GM18511 (cell line): ENCODE results near the gene NOSIP.

Experiments
- ATAC-seq: cut with Tn5 transposase; IDR thresholded peaks from one replicate; pipeline ENCODE4 v1.9.1; 2021; ENCODE audit warnings: mild to moderate bottlenecking, moderate library complexity; ENCODE audit not compliant: unreplicated experiment

NOSIP gene

GRCh38 chr19:49595819-49596404 lies 15.6 kb upstream of the NOSIP start:
- ATAC-seq, result no peak

- ATAC-seq, result no peak
These were observed 14.8 kb upstream of the NOSIP start for GRCh38 chr19:49594993-49595818.

DNA sequence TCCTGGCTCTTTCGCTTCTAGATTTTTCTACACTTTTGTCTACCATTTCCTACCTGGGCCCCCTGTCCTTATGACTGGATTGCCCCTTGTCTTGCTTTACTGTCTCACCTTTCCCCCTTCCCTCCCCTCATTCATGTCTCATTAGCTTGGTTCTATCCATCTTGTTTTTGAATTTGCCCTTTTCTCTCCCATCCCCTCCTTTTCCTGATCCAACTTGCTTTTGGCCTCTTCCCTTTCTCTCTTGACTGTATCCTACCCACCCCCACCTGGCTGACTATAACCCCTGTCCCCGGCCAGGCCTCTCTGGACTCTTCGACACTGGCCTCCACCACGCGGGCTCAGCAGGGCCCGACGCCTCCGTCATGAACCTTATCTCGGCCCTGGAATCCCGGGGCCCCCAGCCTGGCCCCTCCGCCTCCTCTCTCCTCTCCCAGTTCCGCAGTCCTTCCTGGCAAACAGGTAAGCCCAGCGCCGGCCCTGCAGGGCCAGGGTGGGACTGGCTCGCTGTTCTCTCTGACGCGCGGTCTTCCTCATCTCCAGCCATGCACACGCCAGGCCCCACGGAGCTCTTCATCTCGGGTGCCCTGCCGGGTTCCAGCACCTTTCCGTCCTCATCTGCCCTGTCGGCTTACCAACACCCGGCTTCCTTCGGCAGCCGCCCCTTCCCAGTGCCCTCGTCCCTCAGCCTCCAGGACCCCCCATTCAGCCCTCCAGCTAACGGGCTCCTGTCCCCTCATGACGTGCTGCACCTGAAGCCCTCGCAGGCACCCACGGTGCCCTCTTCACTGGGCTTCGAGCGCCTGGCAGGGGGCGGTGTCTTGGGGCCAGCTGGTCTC lies 14.0 kb upstream of the NOSIP start:
- no peak for ATAC-seq

DNA sequence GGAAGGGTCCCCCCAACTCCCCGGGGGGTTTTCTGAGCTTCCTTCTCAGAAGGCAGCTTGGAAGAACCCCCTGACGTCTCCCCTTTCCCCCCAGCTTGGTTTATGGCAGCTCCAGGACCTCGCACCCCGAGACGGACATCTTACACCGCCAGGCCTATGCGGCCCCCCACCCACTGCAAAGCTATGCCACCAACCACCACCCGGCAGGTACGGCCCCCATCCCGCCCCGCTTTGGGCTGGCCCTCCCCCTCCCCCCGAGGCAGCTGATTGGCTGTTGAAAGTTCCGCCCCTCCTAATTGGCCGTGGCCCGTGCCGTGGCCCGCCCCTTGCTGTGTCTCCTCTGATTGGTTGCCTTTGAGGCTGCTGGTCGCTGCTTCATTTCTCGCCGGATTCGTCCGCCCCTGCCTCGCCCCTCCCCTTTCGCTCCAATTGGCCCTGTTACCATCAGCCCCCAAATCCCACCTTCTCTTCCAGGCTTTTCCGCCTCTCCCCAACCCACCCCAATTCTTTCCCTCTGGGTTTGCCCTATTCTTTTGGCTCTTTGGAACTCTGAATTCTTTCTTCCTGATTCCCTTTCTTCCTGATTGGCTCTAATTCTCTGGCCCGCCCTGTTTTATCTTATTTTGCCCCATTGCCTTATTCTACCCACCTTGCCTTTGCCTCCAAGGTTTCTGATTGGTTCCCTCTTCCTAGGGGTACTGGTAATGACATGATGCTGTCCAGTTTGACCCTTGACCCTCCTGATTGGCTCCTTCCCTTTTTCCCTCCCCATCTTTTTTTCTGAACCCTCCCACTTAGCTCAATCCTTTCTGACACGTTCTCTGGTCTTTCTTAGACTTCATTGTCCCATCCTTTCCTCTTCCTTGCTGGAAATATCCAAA lies 13.1 kb upstream of the NOSIP start:
- ATAC-seq, result peak; percentile 55

GRCh38 chr19:49592486-49593232 lies 12.3 kb upstream of the NOSIP start:
- ATAC-seq, result no peak

- peak; percentile 1 for ATAC-seq
These were observed 11.6 kb upstream of the NOSIP start for GRCh38 chr19:49591731-49592485.

GRCh38 chr19:49590971-49591730 lies 10.8 kb upstream of the NOSIP start, which contains the start of gene PRR12:
Gene PRR12 (plus strand): TSS chr19:49591182. CDS start chr19:49591655, 473 bp downstream.
- ATAC-seq, result peak; percentile 36

DNA sequence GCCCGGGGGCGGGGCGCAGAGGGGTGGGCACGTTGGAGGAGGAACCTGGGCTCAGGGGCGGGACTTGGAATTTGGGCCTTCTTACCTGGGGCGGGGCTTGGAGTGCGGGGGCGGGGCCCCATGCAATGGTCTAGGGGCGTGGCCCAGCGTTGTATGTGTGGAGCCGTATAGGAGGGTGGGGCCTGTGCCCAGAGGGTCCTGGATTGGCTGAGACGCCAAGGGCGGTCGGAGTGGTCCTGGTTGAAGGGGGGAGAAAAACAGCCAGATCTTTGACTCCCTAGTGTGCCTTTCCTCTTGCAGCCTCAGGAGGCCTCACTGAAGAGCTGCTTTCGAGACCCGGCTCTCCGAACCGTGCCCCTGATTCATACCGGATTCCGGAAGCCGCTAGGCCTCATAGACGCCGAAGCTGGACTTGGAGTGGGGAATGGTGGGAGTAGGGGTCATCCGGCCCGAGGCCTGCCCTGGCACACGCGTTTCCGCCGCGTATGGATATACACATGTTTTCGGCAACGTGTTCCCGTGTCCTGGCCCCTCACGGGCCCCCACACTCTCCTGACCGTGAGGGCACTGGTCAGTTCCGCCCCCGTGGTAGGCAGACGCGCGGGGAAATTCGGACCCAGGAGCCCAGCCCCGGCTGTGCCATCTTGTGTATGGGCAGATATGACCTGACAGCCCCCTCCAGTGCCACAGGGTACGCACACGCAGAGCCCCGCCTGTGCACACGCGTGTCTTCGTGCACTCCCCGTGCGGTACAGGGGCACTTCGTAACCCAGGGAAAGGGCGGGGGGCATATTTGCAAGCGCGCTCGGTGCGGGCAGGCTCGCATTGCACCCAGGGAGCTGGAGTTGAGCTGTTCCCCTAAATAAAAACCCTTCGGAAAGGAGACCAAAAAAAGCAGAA lies 10.0 kb upstream of the NOSIP start:
- peak; percentile 57 for ATAC-seq

GRCh38 chr19:49589502-49589905 lies 9.1 kb upstream of the NOSIP start:
- no peak for ATAC-seq

DNA sequence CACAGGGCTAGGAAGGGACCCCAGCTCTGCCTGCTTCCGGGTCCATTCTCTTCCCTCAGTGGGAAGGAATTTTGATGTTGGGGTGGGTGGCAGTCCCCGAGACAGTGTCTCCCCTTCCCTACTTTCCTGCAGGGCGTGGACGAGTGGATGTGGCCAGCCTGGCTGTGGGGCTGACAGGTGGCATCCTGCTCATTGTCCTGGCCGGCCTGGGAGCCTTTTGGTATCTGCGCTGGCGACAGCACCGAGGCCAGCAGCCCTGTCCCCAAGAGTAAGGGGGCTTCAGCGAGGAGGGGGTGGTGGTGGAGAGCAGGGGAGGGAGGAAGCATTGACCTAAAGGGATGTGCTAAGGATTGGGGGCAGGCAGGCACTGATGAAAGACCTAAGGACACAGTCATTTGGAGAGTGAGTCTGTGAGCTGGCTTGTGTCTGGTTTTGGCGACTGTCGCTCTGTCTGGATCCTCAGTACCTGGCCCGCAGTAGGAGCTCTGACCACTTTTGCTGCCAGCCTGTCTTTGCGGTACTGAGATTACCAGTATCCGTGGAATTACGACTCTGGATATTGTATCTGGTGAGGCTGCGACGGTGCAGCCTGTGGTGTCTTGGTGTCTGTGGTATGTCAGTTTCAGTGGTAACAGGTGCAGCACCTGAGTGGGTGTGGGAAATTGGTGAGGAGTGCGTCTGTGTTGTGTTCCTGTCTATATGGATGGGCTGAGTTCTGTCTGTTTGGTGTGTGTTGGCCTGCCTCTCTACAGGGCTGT lies 8.2 kb upstream of the NOSIP start:
- ATAC-seq, result no peak

GRCh38 chr19:49587227-49587626 lies 6.9 kb upstream of the NOSIP start:
- ATAC-seq, result no peak

- ATAC-seq, result no peak
These were observed 4.7 kb upstream of the NOSIP start for GRCh38 chr19:49585023-49585422.

- no peak for ATAC-seq
These were observed 2.9 kb upstream of the NOSIP start for GRCh38 chr19:49583239-49583638.

- no peak for ATAC-seq
These were observed 702 bp upstream of the NOSIP start, which contains the start of gene PRRG2 for GRCh38 chr19:49581007-49581508. Gene PRRG2 (plus strand): TSS chr19:49581316. CDS start chr19:49583220, 1,904 bp downstream.

DNA sequence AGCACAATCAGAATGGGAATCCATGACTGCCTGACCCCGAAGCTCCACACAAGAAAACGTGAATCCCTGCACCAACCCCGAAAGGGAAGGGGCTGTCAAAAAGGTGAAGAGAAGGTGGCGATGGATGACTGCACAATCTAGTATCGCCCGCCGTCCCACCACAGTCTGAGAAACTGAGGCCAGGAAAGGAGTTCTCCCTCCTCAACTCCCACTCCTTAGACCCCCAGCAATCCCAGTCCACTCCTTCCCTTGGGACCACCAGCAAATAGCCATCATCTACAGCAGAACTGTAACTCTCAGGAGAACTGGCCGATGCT lies 451 bp downstream of the NOSIP start:
- no peak for ATAC-seq

DNA sequence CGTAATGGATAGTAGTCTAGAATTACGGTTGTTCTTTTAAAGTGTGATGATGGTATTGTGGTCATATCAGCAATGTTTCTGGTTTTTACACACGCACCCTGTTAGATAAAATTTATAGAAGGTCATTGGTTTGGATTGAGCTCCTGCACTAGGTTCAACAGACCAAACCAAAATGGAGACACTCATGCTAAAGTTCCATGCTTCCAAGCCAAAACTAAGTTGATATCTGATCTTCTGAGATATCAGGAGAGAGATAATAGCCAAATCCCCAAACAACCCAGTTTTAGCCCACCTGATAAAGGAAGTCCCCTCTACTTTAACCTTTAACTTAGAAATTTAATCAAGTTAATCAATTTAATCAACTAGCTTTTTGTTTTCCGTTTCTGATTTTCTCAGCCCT lies 1.2 kb downstream of the NOSIP start:
- no peak for ATAC-seq
